Measurements from ENCODE around the gene FNIP1. TPM values are rescaled to one million over a fixed set of nuclear protein-coding genes. Genes with fewer than 3 reads are reported as not detected.

FNIP1 gene
- total RNA-seq, 6 experiments from 2014 or later: 14.2 to 25.2 (median 20.9) TPM

- Histone ChIP-seq H3K4me1 (peaks cover 0 to 3% (median 0%) of the 10 kb centered on the region in 4 donors), H3K27me3 (no peaks in the 10 kb centered on the region), H3K27ac (no peak overlapping the region), H3K9me3 (no peaks in the 10 kb centered on the region), H3K4me3 (no peak overlapping the region), H3K36me3 (peaks cover 0 to 11% (median 0%) of the 10 kb centered on the region in 4 donors)
- WGBS (ENCODE audit: insufficient coverage, low coverage, low lambda C conversion rate, missing lambda C conversion rate): 90% methylated on average over 1 of the region's 1 CpG
- DNase-seq: no peak
- intact Hi-C loops (cut with DNase I): loop anchor here in 1 of 2 donors (10.0 kb wide), 1 partner anchor 153 kb away; the partner anchor contains the start of gene FNIP1
- TF ChIP-seq CTCF (IDR thresholded peaks at IDR 0.05) (no peak), POLR2A (IDR thresholded peaks at IDR 0.05) (no peak)
- no peak for ATAC-seq
These were observed 155.3 kb downstream of the FNIP1 start for GRCh38 chr5:131641494-131641893.

GRCh38 chr5:131640043-131640856 is 156.6 kb downstream of the FNIP1 start:
- DNase-seq (no peak), ATAC-seq (no peak)
- no peaks in the 10 kb centered on the region for H3K27me3 ChIP-seq
- WGBS (ENCODE audit: insufficient coverage, low coverage, low lambda C conversion rate, missing lambda C conversion rate): 60% methylated on average over 4 of the region's 5 CpGs
- H3K36me3 ChIP-seq: peaks cover 0 to 11% (median 0%) of the 10 kb centered on the region in 4 donors
- no peak overlapping the region for H3K27ac ChIP-seq
- no peaks in the 10 kb centered on the region for H3K9me3 ChIP-seq
- H3K4me1 ChIP-seq: peaks cover 0 to 3% (median 0%) of the 10 kb centered on the region in 4 donors
- intact Hi-C loops (cut with DNase I): loop anchor here in 1 of 2 donors (10.0 kb wide), 1 partner anchor 155 kb away; the partner anchor contains the start of gene FNIP1
- H3K4me3 ChIP-seq: no peak overlapping the region
- TF ChIP-seq POLR2A (IDR thresholded peaks at IDR 0.05): no peak
- TF ChIP-seq CTCF (IDR thresholded peaks at IDR 0.05): no peak

- Histone ChIP-seq H3K27ac (no peak overlapping the region), H3K4me1 (peaks cover 0 to 4% (median under 1%) of the 10 kb centered on the region in 4 donors), H3K9me3 (no peaks in the 10 kb centered on the region), H3K4me3 (no peak overlapping the region), H3K36me3 (peaks cover 0 to 5% (median 0%) of the 10 kb centered on the region in 4 donors), H3K27me3 (no peaks in the 10 kb centered on the region)
- intact Hi-C loops (cut with DNase I): no loop called here
- ATAC-seq: no peak
- TF ChIP-seq CTCF (IDR thresholded peaks at IDR 0.05) (no peak), POLR2A (IDR thresholded peaks at IDR 0.05) (no peak)
- DNase-seq: no peak
These were observed 157.7 kb downstream of the FNIP1 start for GRCh38 chr5:131639148-131639547.

GRCh38 chr5:131637694-131638093 is 159.1 kb downstream of the FNIP1 start:
- 63% methylated on average over 2 of the region's 4 CpGs for WGBS (ENCODE audit: insufficient coverage, low coverage, low lambda C conversion rate, missing lambda C conversion rate)

More at GRCh38 chr5:131637694-131638093, 159.1 kb downstream of the FNIP1 start:
- no peaks in the 10 kb centered on the region for H3K9me3 ChIP-seq
- ATAC-seq (no peak), DNase-seq (no peak)
- H3K4me3 ChIP-seq: no peak overlapping the region
- TF ChIP-seq CTCF (IDR thresholded peaks at IDR 0.05) (no peak), POLR2A (IDR thresholded peaks at IDR 0.05) (no peak)
- no peaks in the 10 kb centered on the region for H3K36me3 ChIP-seq
- no peaks in the 10 kb centered on the region for H3K27me3 ChIP-seq
- H3K27ac ChIP-seq: no peak overlapping the region
- peaks cover 0 to 6% (median 2%) of the 10 kb centered on the region in 4 donors for H3K4me1 ChIP-seq
- intact Hi-C loops (cut with DNase I): no loop called here
